G401 (cell line): Measurements from ENCODE around the gene ADAMTSL3. TPM values are rescaled to one million over a fixed set of nuclear protein-coding genes. Genes with fewer than 3 reads are reported as not detected.
"Not testable (repeated sequence)": the region's sequence is repeated elsewhere in the genome, so short reads cannot be mapped to it uniquely, and the experiment has no call there.

ENCODE experiments used
- DNase-seq: peaks from one replicate; pipeline ENCODE4 v3.0.0-alpha.2; 2015; ENCODE audit warnings: low spot score
- in situ Hi-C: cut with HindIII; loops from 2 replicates; pipeline ENCODE4 v1.10.0; 2016; ENCODE audit warnings: low sequenced_read_pairs, mixed read lengths
- total RNA-seq: library from RNA; depleted of rRNA; stranded (reverse); fragments of >200 nt; shearing (Covaris generic); gene quantifications from 2 replicates; pipeline ENCODE4 v1.2.3, GENCODE V29; 2014; rRNA removed

The ADAMTSL3 gene
- total RNA-seq, 1 experiment from 2014 or later, result 0.10 TPM

DNA sequence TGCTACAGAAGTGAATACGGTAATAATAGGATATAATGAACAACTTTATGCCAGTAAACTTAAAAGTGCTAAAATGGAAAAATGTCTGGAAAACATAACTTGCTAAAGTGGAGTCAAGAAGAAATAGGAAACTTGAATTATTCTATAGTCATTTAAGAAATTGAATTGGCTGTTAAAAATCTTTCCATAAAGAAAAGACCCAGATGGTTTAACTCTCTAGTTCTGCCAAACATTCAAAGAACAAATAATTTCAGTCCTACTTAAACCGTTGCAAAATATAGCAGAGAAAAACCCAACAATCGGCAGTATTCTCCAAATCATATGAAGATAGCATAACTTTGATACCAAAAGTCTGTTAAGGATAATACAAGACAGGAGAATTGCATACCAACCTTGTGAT lies 432.1 kb downstream of the ADAMTSL3 start:
- DNase-seq, in situ Hi-C loops: not testable (repeated sequence)

Other genes with a start within 250 kb of the ADAMTSL3 start
- gene SH3GL3, start 206.8 kb upstream of the ADAMTSL3 start, total RNA-seq, result not detected in 2 replicates